Measurements from ENCODE around the gene HERC5.
"Not testable (repeated sequence)": the region's sequence is repeated elsewhere in the genome, so short reads cannot be mapped to it uniquely, and the experiment has no call there.

The HERC5 gene

GRCh38 chr4:88448211-88448765 lies 8.6 kb upstream of the HERC5 start:
- DNase-seq (ENCODE audit: low read depth in 2 of 2): not testable (repeated sequence)

- DNase-seq (ENCODE audit: low read depth in 2 of 2): no peak
Measured at GRCh38 chr4:88448889-88449288, 8.0 kb upstream of the HERC5 start.

GRCh38 chr4:88449290-88449689 lies 7.6 kb upstream of the HERC5 start:
- no peak for DNase-seq (ENCODE audit: low read depth in 2 of 2)

GRCh38 chr4:88451205-88451604 lies 5.7 kb upstream of the HERC5 start:
- DNase-seq (ENCODE audit: low read depth in 2 of 2): no peak

- no peak for DNase-seq (ENCODE audit: low read depth in 2 of 2)
Measured at GRCh38 chr4:88452912-88453311, 4.0 kb upstream of the HERC5 start.

- no peak for DNase-seq (ENCODE audit: low read depth in 2 of 2)
Measured at GRCh38 chr4:88457307-88458103, 586 bp downstream of the HERC5 start.

- DNase-seq (ENCODE audit: low read depth in 2 of 2): no peak
Measured at GRCh38 chr4:88458104-88458740, 1.3 kb downstream of the HERC5 start.

- no peak for DNase-seq (ENCODE audit: low read depth in 2 of 2)
Measured at GRCh38 chr4:88465653-88466192, 8.8 kb downstream of the HERC5 start.

GRCh38 chr4:88467392-88467791 lies 10.5 kb downstream of the HERC5 start:
- no peak for DNase-seq (ENCODE audit: low read depth in 2 of 2)

- no peak for DNase-seq (ENCODE audit: low read depth in 2 of 2)
Measured at GRCh38 chr4:88477229-88477860, 20.4 kb downstream of the HERC5 start.

GRCh38 chr4:88478247-88478646 lies 21.3 kb downstream of the HERC5 start:
- no peak for DNase-seq (ENCODE audit: low read depth in 2 of 2)

GRCh38 chr4:88481537-88481936 lies 24.6 kb downstream of the HERC5 start:
- no peak for DNase-seq (ENCODE audit: low read depth in 2 of 2)

- no peak for DNase-seq (ENCODE audit: low read depth in 2 of 2)
Measured at GRCh38 chr4:88489100-88489761, 32.3 kb downstream of the HERC5 start.

- DNase-seq (ENCODE audit: low read depth in 2 of 2): no peak
Measured at GRCh38 chr4:88497859-88498409, 41.0 kb downstream of the HERC5 start.

- no peak for DNase-seq (ENCODE audit: low read depth in 2 of 2)
Measured at GRCh38 chr4:88503344-88503743, 46.4 kb downstream of the HERC5 start.

- DNase-seq (ENCODE audit: low read depth in 2 of 2): no peak
Measured at GRCh38 chr4:88511236-88511635, 54.3 kb downstream of the HERC5 start.

- no peak for DNase-seq (ENCODE audit: low read depth in 2 of 2)
Measured at GRCh38 chr4:88514557-88515511, 57.9 kb downstream of the HERC5 start.

GRCh38 chr4:88516746-88517145 lies 59.8 kb downstream of the HERC5 start:
- no peak for DNase-seq (ENCODE audit: low read depth in 2 of 2)

- DNase-seq (ENCODE audit: low read depth in 2 of 2): no peak
Measured at GRCh38 chr4:88517825-88518224, 60.9 kb downstream of the HERC5 start.

- no peak for DNase-seq (ENCODE audit: low read depth in 2 of 2)
Measured at GRCh38 chr4:88518911-88519310, 62.0 kb downstream of the HERC5 start.
